SK-N-SH treated with all-trans-retinoic acid at 6 μM for 48 hours (cell line): ENCODE measurements around the gene OR2D3.
"Not testable (repeated sequence)": the region's sequence is repeated elsewhere in the genome, so short reads cannot be mapped to it uniquely, and the experiment has no call there.

Experiments
- ATAC-seq: fragments of 200-7000 bp; cut with Tn5 transposase; 3 replicates; pipeline ENCODE4 v1.9.1; 2020; ENCODE audit warnings: mild to moderate bottlenecking, moderate library complexity
- BACH2 ChIP-seq: fragments of 250-450 bp; sonication (Bioruptor Pico); IDR thresholded peaks from 2 replicates; pipeline ENCODE4 v1.9.0; 2021; ENCODE audit warnings: mild to moderate bottlenecking, borderline replicate concordance
- CSDC2 ChIP-seq: fragments of 250-450 bp; sonication (Bioruptor Pico); IDR thresholded peaks from 2 replicates; pipeline ENCODE4 v1.5.0; 2020; ENCODE audit warnings: mild to moderate bottlenecking, moderate library complexity
- CSRNP3 ChIP-seq: fragments of 250-450 bp; sonication (Bioruptor Pico); IDR thresholded peaks from 2 replicates; pipeline ENCODE4 v1.5.1; 2021; ENCODE audit warnings: mild to moderate bottlenecking, moderate library complexity
- ESRRG ChIP-seq: fragments of 250-450 bp; sonication (Bioruptor Pico); IDR thresholded peaks from 2 replicates; pipeline ENCODE4 v1.6.1; 2021; ENCODE audit warnings: mild to moderate bottlenecking
- ISL1 ChIP-seq: fragments of 250-450 bp; sonication (Bioruptor Pico); IDR thresholded peaks from 2 replicates; pipeline ENCODE4 v2.1.2; 2022; ENCODE audit warnings: mild to moderate bottlenecking, moderate library complexity
- OSR1 ChIP-seq: fragments of 250-450 bp; sonication (Bioruptor Pico); IDR thresholded peaks from 2 replicates; pipeline ENCODE4 v1.8.0; 2022; ENCODE audit warnings: moderate library complexity, mild to moderate bottlenecking, inconsistent platforms
- PATZ1 ChIP-seq: fragments of 250-450 bp; sonication (Bioruptor Pico); IDR thresholded peaks from 2 replicates; pipeline ENCODE4 v1.8.0; 2020; ENCODE audit warnings: mild to moderate bottlenecking, moderate library complexity, borderline replicate concordance
- POU6F1 ChIP-seq: fragments of 250-450 bp; sonication (Bioruptor Pico); IDR thresholded peaks from 2 replicates; pipeline ENCODE4 v1.8.0; 2021; ENCODE audit warnings: low read depth, mild to moderate bottlenecking, moderate library complexity, borderline replicate concordance
- PPARA ChIP-seq: fragments of 250-450 bp; sonication (Bioruptor Pico); IDR thresholded peaks from 2 replicates; pipeline ENCODE4 v1.5.0; 2020; ENCODE audit warnings: mild to moderate bottlenecking, borderline replicate concordance
- RARB ChIP-seq: fragments of 250-450 bp; sonication (Bioruptor Pico); IDR thresholded peaks from 2 replicates; pipeline ENCODE4 v1.8.0; 2021; ENCODE audit warnings: mild to moderate bottlenecking, moderate library complexity
- TCF4 ChIP-seq: fragments of 250-450 bp; sonication (Bioruptor Pico); IDR thresholded peaks from 2 replicates; pipeline ENCODE4 v1.8.0; 2021; ENCODE audit warnings: mild to moderate bottlenecking, moderate library complexity, borderline replicate concordance
- TOX ChIP-seq: fragments of 250-450 bp; sonication (Bioruptor Pico); IDR thresholded peaks from 2 replicates; pipeline ENCODE4 v1.8.0; 2021; ENCODE audit warnings: mild to moderate bottlenecking, moderate library complexity, borderline replicate concordance
- TSHZ2 ChIP-seq: fragments of 250-450 bp; sonication (Bioruptor Pico); IDR thresholded peaks from 2 replicates; pipeline ENCODE4 v1.5.0; 2020; ENCODE audit warnings: mild to moderate bottlenecking, moderate library complexity
- ZC3H10 ChIP-seq: fragments of 250-450 bp; sonication (Bioruptor Pico); IDR thresholded peaks from 2 replicates; pipeline ENCODE4 v1.5.1; 2021; ENCODE audit warnings: mild to moderate bottlenecking, moderate library complexity
- ZFP3 ChIP-seq: fragments of 250-450 bp; sonication (Bioruptor Pico); IDR thresholded peaks from 2 replicates; pipeline ENCODE4 v1.5.0; 2020; ENCODE audit warnings: mild to moderate bottlenecking, moderate library complexity
- ZFP30 ChIP-seq: fragments of 450-650 bp; formaldehyde crosslinking; IDR thresholded peaks from 2 replicates; pipeline ENCODE4 v1.5.0; 2022; ENCODE audit warnings: mild to moderate bottlenecking, moderate library complexity
- ZNF70 ChIP-seq: fragments of 450-650 bp; formaldehyde crosslinking; IDR thresholded peaks from 2 replicates; pipeline ENCODE4 v1.5.0; 2020; ENCODE audit warnings: mild to moderate bottlenecking, moderate library complexity

OR2D3 gene

DNA sequence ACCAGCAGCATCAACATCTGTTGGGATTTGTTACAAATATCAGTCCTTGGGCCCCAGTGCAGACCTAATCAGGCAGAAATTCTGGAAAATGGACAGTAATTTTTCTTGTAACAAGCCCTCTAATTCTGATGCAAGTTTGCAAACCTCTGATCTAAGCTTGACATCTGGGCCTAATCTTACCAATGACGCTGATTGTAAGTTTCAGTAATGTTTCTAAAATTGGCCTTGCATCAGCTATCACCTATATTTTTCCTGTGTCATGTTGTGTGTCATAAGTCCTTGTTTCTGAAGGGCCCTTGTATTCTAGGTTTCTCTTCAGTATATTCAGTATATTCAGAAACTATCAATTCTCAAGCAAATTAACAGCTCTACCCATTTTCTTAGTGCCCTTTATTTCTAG is 41.9 kb downstream of the OR2D3 start:
- no peak for ATAC-seq
- no peak for TF ChIP-seq ZFP3
- no peak for TF ChIP-seq CSDC2 (CRISPR knock-in tag)
- TF ChIP-seq TSHZ2 (CRISPR knock-in tag), result no peak
- no peak for TF ChIP-seq POU6F1
- no peak for TF ChIP-seq ISL1 (CRISPR knock-in tag)

GRCh38 chr11:6968816-6969215 is 48.0 kb downstream of the OR2D3 start:
- no peak for TF ChIP-seq OSR1 (CRISPR knock-in tag)
- no peak for TF ChIP-seq BACH2 (CRISPR knock-in tag)
- TF ChIP-seq ZNF70 (CRISPR knock-in tag), result no peak
- TF ChIP-seq PPARA (CRISPR knock-in tag), result no peak
- TF ChIP-seq ZC3H10 (CRISPR knock-in tag), result no peak
- no peak for TF ChIP-seq ZFP3
- no peak for TF ChIP-seq RARB (CRISPR knock-in tag)
- no peak for TF ChIP-seq TCF4 (CRISPR knock-in tag)
- no peak for TF ChIP-seq ESRRG (CRISPR knock-in tag)
- no peak for TF ChIP-seq PATZ1 (CRISPR knock-in tag)
- no peak for TF ChIP-seq CSRNP3 (CRISPR knock-in tag)
- TF ChIP-seq TOX (CRISPR knock-in tag), result no peak
- TF ChIP-seq ZFP30 (CRISPR knock-in tag), result no peak
- no peak for TF ChIP-seq ISL1 (CRISPR knock-in tag)
- no peak for ATAC-seq

DNA sequence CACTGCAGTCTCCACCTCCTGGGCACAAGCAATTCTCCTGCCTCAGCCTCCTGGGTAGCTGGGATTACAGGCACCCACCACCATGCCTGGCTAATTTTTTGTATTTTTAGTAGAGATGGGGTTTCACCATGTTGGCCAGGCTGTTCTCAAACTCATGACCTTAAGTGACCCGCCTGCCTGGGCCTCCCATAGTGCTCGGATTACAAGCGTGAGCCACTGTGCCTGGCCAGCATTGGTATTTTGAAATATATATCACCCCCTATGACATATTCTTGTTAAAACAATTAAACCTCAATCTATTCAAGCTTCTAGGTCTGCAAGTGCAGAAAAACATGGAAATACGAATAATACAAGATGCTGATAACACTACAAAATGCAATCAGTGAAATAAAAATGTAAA is 49.1 kb downstream of the OR2D3 start:
- ATAC-seq, result not testable (repeated sequence)
